H1 (cell line): ENCODE results near the gene FCF1. TPM values are rescaled to one million over a fixed set of nuclear protein-coding genes. Genes with fewer than 3 reads are reported as not detected.

Experiments used
- EGR1 ChIP-seq: IDR thresholded peaks from 2 replicates; pipeline ENCODE4 v1.6.1; 2011; ENCODE audit warnings: low read depth, low read length, borderline replicate concordance
- KDM1A ChIP-seq: fragments of 200-600, 300-600 bp; sonication (generic); IDR thresholded peaks from 2 replicates; pipeline ENCODE4 v1.7.1; 2016; ENCODE audit warnings: mild to moderate bottlenecking, low read length, borderline replicate concordance
- NANOG ChIP-seq: IDR thresholded peaks from 2 replicates; pipeline ENCODE4 v1.6.1; 2011; ENCODE audit warnings: low read length, low read depth, mild to moderate bottlenecking, inconsistent platforms; ENCODE audit not compliant: insufficient read depth, poor library complexity, severe bottlenecking
- RFX5 ChIP-seq: IDR thresholded peaks from 2 replicates; pipeline ENCODE4 v1.6.1; 2011; ENCODE audit warnings: low read depth, low read length, improper control_type of control experiment, borderline replicate concordance
- TEAD4 ChIP-seq: IDR thresholded peaks from 2 replicates; pipeline ENCODE4 v1.6.1; 2012; ENCODE audit warnings: low read depth, low read length, inconsistent platforms, mixed read lengths
- polyA plus RNA-seq, 7 experiments: library from polyadenylated mRNA; depleted of rRNA in 3 of 7; stranded (reverse) in 5 of 7; unstranded in 2 of 7; fragments of >200 nt in 5 of 7; fragments of 200-250 nt in 2 of 7; gene quantifications; 1 replicate in 5 of 7; 2 replicates in 1 of 7; 4 replicates in 1 of 7; pipeline versions ENCODE4 v1.2.1 to v1.2.3, GENCODE V29; 2011 to 2013; ENCODE audit warnings: missing spikeins in 2 of 7, mixed read lengths in 2 of 7
- total RNA-seq: library from RNA; stranded (reverse); fragmentation: NEBNext Ultra II Directional; extraction: Animal tissue kit (Norgen Biotek cat#: 25700); gene quantifications from 2 replicates; pipeline ENCODE4 v1.2.1, GENCODE V29; 2021
- TF ChIP-seq, protein P1 (sequence below), 3 experiments: IDR thresholded peaks; 1 replicate in 2 of 3; 2 replicates in 1 of 3; pipeline versions ENCODE4 v1.5.1 to v1.6.1; 2011; ENCODE audit warnings: low read length in 3 of 3, mild to moderate bottlenecking in 3 of 3, inconsistent platforms in 2 of 3, low read depth in 1 of 3, moderate library complexity in 1 of 3; ENCODE audit not compliant: insufficient read depth in 1 of 3; ENCODE audit errors: control extremely low read depth in 1 of 3

Gene FCF1
- total and polyA plus RNA-seq, 2 of the 8 experiments (the other 6 are each of a cell fraction or from before 2014, with no cell fraction given) = 48.1 to 84.3 TPM

DNA sequence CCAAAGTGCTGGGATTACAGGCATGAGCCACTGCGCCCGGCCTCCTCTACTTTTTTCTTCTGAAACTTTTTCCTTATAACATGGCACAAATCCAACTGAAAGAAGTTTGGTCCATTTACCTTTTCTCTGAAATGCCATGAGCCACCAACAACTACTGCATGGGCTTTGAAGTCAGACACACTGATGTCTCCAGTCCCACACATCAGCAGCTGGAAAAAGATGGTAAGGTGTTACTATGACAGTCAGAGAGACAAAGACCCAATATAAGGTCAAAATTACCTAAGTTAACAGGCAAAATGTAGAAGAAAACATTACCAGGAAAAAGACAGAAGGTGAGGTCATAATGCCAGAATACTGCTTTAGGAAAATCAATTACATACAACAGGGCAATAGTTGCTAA is 48.2 kb upstream of the FCF1 start (continued):
- TF ChIP-seq, protein P1, sequence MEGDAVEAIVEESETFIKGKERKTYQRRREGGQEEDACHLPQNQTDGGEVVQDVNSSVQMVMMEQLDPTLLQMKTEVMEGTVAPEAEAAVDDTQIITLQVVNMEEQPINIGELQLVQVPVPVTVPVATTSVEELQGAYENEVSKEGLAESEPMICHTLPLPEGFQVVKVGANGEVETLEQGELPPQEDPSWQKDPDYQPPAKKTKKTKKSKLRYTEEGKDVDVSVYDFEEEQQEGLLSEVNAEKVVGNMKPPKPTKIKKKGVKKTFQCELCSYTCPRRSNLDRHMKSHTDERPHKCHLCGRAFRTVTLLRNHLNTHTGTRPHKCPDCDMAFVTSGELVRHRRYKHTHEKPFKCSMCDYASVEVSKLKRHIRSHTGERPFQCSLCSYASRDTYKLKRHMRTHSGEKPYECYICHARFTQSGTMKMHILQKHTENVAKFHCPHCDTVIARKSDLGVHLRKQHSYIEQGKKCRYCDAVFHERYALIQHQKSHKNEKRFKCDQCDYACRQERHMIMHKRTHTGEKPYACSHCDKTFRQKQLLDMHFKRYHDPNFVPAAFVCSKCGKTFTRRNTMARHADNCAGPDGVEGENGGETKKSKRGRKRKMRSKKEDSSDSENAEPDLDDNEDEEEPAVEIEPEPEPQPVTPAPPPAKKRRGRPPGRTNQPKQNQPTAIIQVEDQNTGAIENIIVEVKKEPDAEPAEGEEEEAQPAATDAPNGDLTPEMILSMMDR (IDR thresholded peaks at IDR 0.05; ENCODE audit: control extremely low read depth in 1 of 3, insufficient read depth in 1 of 3, low read depth in 1 of 3, low read length in 3 of 3) = no peak
- no peak for TF ChIP-seq EGR1
- no peak for TF ChIP-seq TEAD4
- TF ChIP-seq RFX5 = no peak
- no peak for TF ChIP-seq NANOG
- TF ChIP-seq KDM1A = no peak
